GM12891 (cell line): ENCODE results near the gene SYT5.
"Not testable (repeated sequence)": the region's sequence is repeated elsewhere in the genome, so short reads cannot be mapped to it uniquely, and the experiment has no call there.

Experiments used
- DNase-seq: peaks from one replicate; pipeline ENCODE4 v3.0.0; 2011; ENCODE audit warnings: low spot score; ENCODE audit not compliant: insufficient read length
- FAIRE-seq: peaks from 2 replicates; lab custom pipeline; 2011; peaks lifted over from hg19 to GRCh38; lab: Jason Lieb, UNC
- PAX5 ChIP-seq: IDR thresholded peaks from 2 replicates; pipeline ENCODE4 v1.6.1; 2011; ENCODE audit warnings: low read length, moderate library complexity, mild to moderate bottlenecking; ENCODE audit not compliant: insufficient read depth, severe bottlenecking
- POLR2A ChIP-seq: IDR thresholded peaks from 2 replicates; pipeline ENCODE4 v1.6.1; 2011; ENCODE audit warnings: low read depth, low read length, control low read depth
- POLR2AphosphoS5 ChIP-seq: IDR thresholded peaks from 2 replicates; pipeline ENCODE4 v1.6.1; 2011; ENCODE audit warnings: low read depth, low read length, control low read depth
- POU2F2 ChIP-seq: IDR thresholded peaks from 2 replicates; pipeline ENCODE4 v1.6.1; 2011; ENCODE audit warnings: low read depth, mild to moderate bottlenecking, control low read depth, low read length, moderate library complexity
- SPI1 ChIP-seq: IDR thresholded peaks from 2 replicates; pipeline ENCODE4 v1.6.1; 2011; ENCODE audit warnings: low read depth, low read length, control low read depth
- TAF1 ChIP-seq: IDR thresholded peaks from 2 replicates; pipeline ENCODE4 v1.6.1; 2011; ENCODE audit warnings: low read depth, low read length, control low read depth

SYT5 gene

GRCh38 chr19:55206664-55207500 is 26.8 kb upstream of the SYT5 start:
- TF ChIP-seq SPI1 (no peak), PAX5 (no peak), TAF1 (no peak), POU2F2 (no peak), POLR2AphosphoS5 (no peak), POLR2A (no peak)
- DNase-seq = no peak
- no peak for FAIRE-seq

DNA sequence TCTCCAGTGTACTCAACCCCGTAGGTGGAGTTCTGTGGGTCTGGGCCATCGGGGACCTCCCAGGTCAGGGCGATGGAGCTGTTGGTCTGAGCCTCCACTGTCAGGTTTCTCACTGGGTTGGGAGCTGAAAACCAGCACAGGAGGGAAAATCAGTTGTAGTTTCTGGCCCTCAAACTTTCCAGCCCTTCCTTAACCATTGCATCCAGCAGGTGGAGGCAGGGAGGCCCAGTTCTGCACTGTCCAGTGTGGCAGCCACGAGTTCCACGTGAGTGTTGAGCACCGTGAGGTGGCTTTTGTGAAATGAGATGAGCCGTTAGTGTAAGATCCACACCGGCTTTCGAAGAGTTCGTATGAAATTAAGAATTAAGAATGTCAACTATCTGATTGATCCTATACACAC is 22.1 kb upstream of the SYT5 start:
- not testable (repeated sequence) for DNase-seq, FAIRE-seq

DNA sequence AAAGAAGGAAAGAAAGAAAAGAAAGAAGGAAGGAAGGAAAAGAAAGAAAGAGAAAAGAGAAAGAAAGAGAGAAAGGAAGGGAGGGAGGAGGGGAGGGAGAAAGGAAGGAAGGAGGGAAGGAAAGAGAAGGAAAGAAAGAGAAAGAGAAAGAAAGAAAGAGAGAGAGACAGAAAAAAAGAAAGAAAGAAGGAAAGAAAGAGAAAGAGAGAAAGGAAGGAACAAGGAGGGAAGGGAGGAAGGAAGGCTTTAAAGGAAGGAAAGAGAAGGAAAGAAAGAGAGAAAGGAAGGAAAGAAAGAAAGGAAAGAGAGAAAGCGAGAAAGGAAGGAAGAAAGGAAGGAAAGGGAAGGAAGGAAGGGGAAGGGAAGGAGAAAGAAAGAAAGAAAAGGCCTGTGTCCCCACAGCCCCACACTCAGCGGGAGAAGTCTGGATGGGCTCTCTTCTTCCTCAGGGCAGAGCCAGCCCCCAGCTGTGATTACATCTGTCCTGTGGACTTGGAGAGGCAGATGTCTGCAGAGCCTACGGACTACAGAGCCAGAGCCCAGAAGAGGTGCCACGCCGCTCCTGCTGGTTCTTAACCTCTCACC is 19.6 kb upstream of the SYT5 start:
- TF ChIP-seq POU2F2 (no peak), TAF1 (no peak), POLR2A (no peak), POLR2AphosphoS5 (no peak), SPI1 (no peak), PAX5 (no peak)
- DNase-seq (no peak), FAIRE-seq (no peak)

- DNase-seq (no peak), FAIRE-seq (no peak)
- TF ChIP-seq POU2F2 = no peak
- TF ChIP-seq TAF1 = no peak
- no peak for TF ChIP-seq SPI1
- TF ChIP-seq POLR2AphosphoS5 = no peak
- TF ChIP-seq PAX5 = no peak
- no peak for TF ChIP-seq POLR2A
Measured at GRCh38 chr19:55198651-55199050, 18.6 kb upstream of the SYT5 start.

DNA sequence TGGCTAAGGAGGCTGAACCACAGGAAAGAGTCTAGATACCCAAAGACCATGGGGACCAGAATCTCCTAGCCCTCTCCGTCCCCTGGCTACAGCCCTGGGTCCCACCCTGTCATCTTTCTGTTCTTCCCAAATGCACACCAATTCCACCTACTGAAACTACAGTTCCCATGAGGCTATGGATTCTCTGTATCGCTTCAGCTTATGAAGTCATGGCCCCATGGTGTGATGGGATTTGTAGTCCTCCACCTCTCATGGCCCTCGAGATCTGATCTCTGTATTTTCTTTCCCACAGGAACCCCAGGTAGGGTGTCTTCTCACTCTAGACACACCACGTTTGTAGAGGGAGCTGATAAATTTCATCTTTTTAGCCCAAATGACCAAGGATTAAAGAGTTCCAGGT is 17.4 kb upstream of the SYT5 start:
- FAIRE-seq (no peak), DNase-seq (no peak)
- no peak for TF ChIP-seq POLR2A
- TF ChIP-seq POLR2AphosphoS5 = no peak
- no peak for TF ChIP-seq TAF1
- TF ChIP-seq PAX5 = no peak
- no peak for TF ChIP-seq POU2F2
- no peak for TF ChIP-seq SPI1

DNA sequence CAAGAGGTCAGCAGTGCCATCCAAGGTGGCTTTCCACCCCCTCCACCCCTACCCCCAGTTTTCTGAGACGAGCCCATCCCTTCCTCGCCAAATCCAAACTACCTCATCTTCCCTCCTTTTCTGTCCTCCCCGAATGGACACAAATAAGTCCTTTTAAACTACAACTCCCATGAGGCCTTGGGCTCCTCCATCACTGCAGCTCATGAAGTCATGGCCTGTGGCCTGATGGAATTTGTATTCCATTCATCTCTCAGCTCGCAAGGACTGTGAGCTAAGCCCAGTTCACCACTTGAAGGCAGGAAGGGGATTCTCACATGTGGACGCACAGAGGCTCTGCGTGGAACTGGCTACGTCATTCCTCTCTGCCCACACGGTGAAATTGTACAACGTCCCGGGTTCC is 16.7 kb upstream of the SYT5 start:
- DNase-seq (no peak), FAIRE-seq (no peak)
- TF ChIP-seq TAF1 = no peak
- TF ChIP-seq PAX5 = no peak
- no peak for TF ChIP-seq POU2F2
- TF ChIP-seq POLR2AphosphoS5 = no peak
- no peak for TF ChIP-seq SPI1
- TF ChIP-seq POLR2A = no peak

DNA sequence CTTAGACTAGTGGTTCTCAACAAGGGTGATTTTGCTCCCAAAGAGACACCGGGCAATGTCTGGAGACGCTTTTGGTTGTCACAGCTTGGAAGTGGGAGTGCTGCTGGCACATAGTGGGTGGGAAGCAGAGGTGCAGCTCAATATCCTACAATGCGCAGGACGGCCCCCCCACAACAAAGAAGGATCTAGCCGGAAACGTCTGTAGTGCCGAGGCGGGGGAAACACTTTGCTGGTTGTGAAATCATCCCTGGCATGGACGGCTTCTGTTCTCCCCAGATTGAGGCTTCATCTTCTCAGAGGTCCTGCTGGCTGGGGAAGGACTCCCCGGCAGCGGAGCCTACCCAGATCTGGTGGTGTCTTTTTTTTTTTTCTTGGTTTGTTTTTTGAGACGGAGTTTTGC is 13.4 kb upstream of the SYT5 start:
- FAIRE-seq (no peak), DNase-seq (no peak)
- TF ChIP-seq TAF1 (no peak), PAX5 (no peak), POU2F2 (no peak), SPI1 (no peak), POLR2A (no peak), POLR2AphosphoS5 (no peak)

- FAIRE-seq (no peak), DNase-seq (no peak)
- no peak for TF ChIP-seq SPI1
- TF ChIP-seq POLR2AphosphoS5 = no peak
- TF ChIP-seq POLR2A = no peak
- TF ChIP-seq PAX5 = no peak
- TF ChIP-seq POU2F2 = no peak
Measured at GRCh38 chr19:55189403-55189835, 9.3 kb upstream of the SYT5 start.

DNA sequence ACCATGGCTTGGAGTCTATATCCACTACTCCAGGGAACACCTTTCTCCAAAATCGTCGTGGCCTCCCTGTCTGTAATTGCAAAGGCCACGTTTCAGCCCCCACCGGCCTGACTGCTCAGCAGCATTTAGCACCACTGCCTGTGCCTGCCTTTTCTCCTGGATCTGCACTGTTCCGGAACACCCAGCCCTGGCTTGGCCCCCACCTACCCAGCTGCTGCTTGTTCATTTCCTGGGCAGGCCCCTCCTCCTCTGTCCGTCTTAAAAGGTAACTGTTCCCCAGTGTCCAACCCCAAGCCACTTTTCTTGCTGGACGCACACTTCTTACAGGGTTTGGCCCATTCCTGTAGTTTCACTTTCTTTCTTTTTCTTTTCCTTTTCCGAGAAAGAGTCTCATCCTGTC is 8.5 kb upstream of the SYT5 start:
- no peak for FAIRE-seq
- TF ChIP-seq SPI1 (no peak), TAF1 (no peak), POLR2AphosphoS5 (no peak), PAX5 (no peak), POU2F2 (no peak), POLR2A (no peak)
- no peak for DNase-seq

GRCh38 chr19:55186080-55186479 is 6.0 kb upstream of the SYT5 start:
- no peak for DNase-seq
- no peak for FAIRE-seq
- no peak for TF ChIP-seq TAF1

DNA sequence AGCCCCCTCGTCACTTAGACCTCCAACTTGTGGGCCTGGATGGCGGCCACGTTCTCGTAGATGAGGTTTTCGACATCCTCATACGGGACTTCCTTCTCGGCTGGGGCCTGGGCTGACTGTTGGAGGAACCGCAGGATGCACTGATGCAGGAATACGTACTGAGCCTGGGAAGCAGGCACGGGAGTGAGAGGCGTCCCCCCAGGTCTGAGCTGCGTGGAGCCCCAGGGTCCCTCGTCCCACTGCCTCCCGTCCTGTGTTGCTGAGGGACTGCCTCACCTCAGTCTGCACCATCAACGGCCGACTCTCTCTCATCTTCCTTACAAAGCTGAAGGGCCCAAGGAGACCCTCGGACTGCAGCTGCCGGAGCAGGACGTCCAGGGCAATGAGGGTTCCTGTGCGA is 1.7 kb upstream of the SYT5 start:
- no peak for TF ChIP-seq POLR2AphosphoS5
- TF ChIP-seq PAX5 = no peak
- no peak for TF ChIP-seq TAF1
- TF ChIP-seq SPI1 = no peak
- no peak for TF ChIP-seq POU2F2
- TF ChIP-seq POLR2A = no peak
- DNase-seq = no peak
- no peak for FAIRE-seq
